ENCODE results near the gene CNKSR3. TPM values are rescaled to one million over a fixed set of nuclear protein-coding genes. Genes with fewer than 3 reads are reported as not detected.

Gene CNKSR3
- total and polyA plus RNA-seq, 2 of the 8 experiments (the other 6 are each of a cell fraction or from before 2014, with no cell fraction given): 1.2 to 6.2 TPM

- TF ChIP-seq ATF2 (IDR thresholded peaks at IDR 0.05; ENCODE audit: low read length): no peak
- TF ChIP-seq KDM5A (IDR thresholded peaks at IDR 0.05; ENCODE audit: low read length): no peak
Measured at GRCh38 chr6:154513601-154514320, 3.3 kb upstream of the CNKSR3 start (continued).
